ENCODE measurements around the gene LRRC4B. TPM values are rescaled to one million over a fixed set of nuclear protein-coding genes. Genes with fewer than 3 reads are reported as not detected.

LRRC4B gene
- total RNA-seq, 1 experiment from 2014 or later: 3.8 TPM

- H3K56ac ChIP-seq (ENCODE audit: insufficient read length, low read depth, low read length): no peak overlapping the region
- H2BK20ac ChIP-seq (ENCODE audit: low read depth, low read length, poor library complexity, severe bottlenecking): no peak overlapping the region
- no peak overlapping the region for H4K5ac ChIP-seq (ENCODE audit: insufficient read length, low read depth, low read length)
- H3K4me2 ChIP-seq (ENCODE audit: insufficient read depth, insufficient read length, low read length): no peak overlapping the region
- H4K8ac ChIP-seq (replicated peaks; ENCODE audit: insufficient read length, low read depth, low read length): no peak overlapping the region
- no peaks in the 10 kb centered on the region for H3K9me3 ChIP-seq (ENCODE audit: control insufficient read depth, low read depth, low read length)
- no peak overlapping the region for H3K4ac ChIP-seq (ENCODE audit: low read depth, low read length)
- no peak for DNase-seq
- H3K4me3 Mint-ChIP-seq: no peak overlapping the region
- peaks cover 29 to 41% of the 10 kb centered on the region in 2 experiments for H3K4me1 Mint-ChIP-seq
- H3K4me1 ChIP-seq (ENCODE audit: insufficient read depth, low read length): peaks cover 4% of the 10 kb centered on the region; the same call in 1 of the 2 replicates
- H3K27me3 Mint-ChIP-seq (ENCODE audit: low read depth): peaks cover 81% of the 10 kb centered on the region
- peaks cover 19% of the 10 kb centered on the region; the same call in 1 of the 2 replicates for H3K27me3 ChIP-seq (ENCODE audit: insufficient read depth, low read length)
- no peak overlapping the region; the same call in 1 of the 2 replicates for H3K14ac ChIP-seq (ENCODE audit: insufficient read depth, low read length)
- H3K23me2 ChIP-seq (ENCODE audit: insufficient read length, low read depth, low read length, poor library complexity, severe bottlenecking): peaks cover 5% of the 10 kb centered on the region
- no peak overlapping the region for H2AK5ac ChIP-seq (ENCODE audit: insufficient read length, low read length)
- peaks cover 0 to 6% (median 3%) of the 10 kb centered on the region in 3 experiments; a peak in 4 of 7 replicates for H3K36me3 Mint-ChIP-seq (ENCODE audit: insufficient read depth in 1 of 3, low read depth in 3 of 3)
- no peak for TF ChIP-seq CTCF (conservative IDR thresholded peaks at IDR 0.05)
- no CpG with 5 or more reads among the region's 8 CpGs for WGBS (ENCODE audit: extremely low coverage, insufficient read length, low lambda C conversion rate)
- no peak overlapping the region for H2BK5ac ChIP-seq (ENCODE audit: insufficient read length, low read length)
- no peaks in the 10 kb centered on the region for H4K20me1 ChIP-seq (ENCODE audit: control insufficient read depth, insufficient read depth, insufficient read length)
- no peak overlapping the region for H2BK15ac ChIP-seq (ENCODE audit: low read depth, low read length)
- no peaks in the 10 kb centered on the region for H3K79me2 ChIP-seq (ENCODE audit: insufficient read depth, low read length)
- H3K27ac Mint-ChIP-seq: no peak overlapping the region
- H3K18ac ChIP-seq (ENCODE audit: insufficient read length, low read depth, low read length): no peak overlapping the region
- no peak overlapping the region for H4K91ac ChIP-seq (ENCODE audit: insufficient read length, low read depth, low read length)
- no peak overlapping the region for H2BK120ac ChIP-seq (ENCODE audit: low read depth, low read length, poor library complexity, severe bottlenecking)
- H3K23ac ChIP-seq (ENCODE audit: insufficient read length, low read depth, low read length): no peak overlapping the region
- H2BK12ac ChIP-seq (ENCODE audit: insufficient read length, low read depth, low read length): no peak overlapping the region
- H3K79me1 ChIP-seq (ENCODE audit: insufficient read depth, low read depth, low read length, poor library complexity, severe bottlenecking): no peaks in the 10 kb centered on the region
- H3K27ac ChIP-seq (ENCODE audit: insufficient read length, low read depth, low read length): no peak overlapping the region
- H2AFZ ChIP-seq (ENCODE audit: low read length): no peak overlapping the region
- peaks cover 6 to 13% of the 10 kb centered on the region in 2 experiments; a peak in 4 of 5 replicates for H3K9me3 Mint-ChIP-seq
- H3T11ph ChIP-seq (ENCODE audit: low read length): no peak overlapping the region
- no peak overlapping the region for H3K9ac ChIP-seq (ENCODE audit: extremely low read depth, insufficient read length, low read length)
These were observed 75.1 kb downstream of the LRRC4B start for GRCh38 chr19:50493171-50493570.
